ENCODE data around the gene GGA1. TPM values are rescaled to one million over a fixed set of nuclear protein-coding genes. Genes with fewer than 3 reads are reported as not detected.

The GGA1 gene
- total RNA-seq, 3 donors from 2014 or later = 70.4 to 79.0 (median 74.3) TPM

GRCh38 chr22:37618674-37619073 is 10.0 kb downstream of the GGA1 start:
- Histone ChIP-seq H3K4me1 (ENCODE audit: low read depth) (peaks cover 3% of the 10 kb centered on the region), H3K36me3 (ENCODE audit: low read depth) (peaks cover 4% of the 10 kb centered on the region), H3K4me3 (no peak overlapping the region), H3K9me3 (no peaks in the 10 kb centered on the region)
- no peak for ATAC-seq
- no peak for TF ChIP-seq CTCF (IDR thresholded peaks at IDR 0.05)
- intact Hi-C loops (cut with DNase I, micrococcal nuclease) = no loop called here
- no peak for DNase-seq

GRCh38 chr22:37619991-37620390 is 11.4 kb downstream of the GGA1 start:
- DNase-seq = no peak
- no peak overlapping the region for H3K4me3 ChIP-seq
- no peaks in the 10 kb centered on the region for H3K9me3 ChIP-seq
- TF ChIP-seq CTCF (IDR thresholded peaks at IDR 0.05) = no peak
- ATAC-seq = no peak
- intact Hi-C loops (cut with DNase I, micrococcal nuclease) = loop anchor here in 1 of 2 donors (10.0 kb wide), 1 partner anchor 65 kb away; the partner anchor contains the start of gene NOL12
- peaks cover 4% of the 10 kb centered on the region for H3K36me3 ChIP-seq (ENCODE audit: low read depth)
- peaks cover 11% of the 10 kb centered on the region for H3K4me1 ChIP-seq (ENCODE audit: low read depth)

- Histone ChIP-seq H3K4me3 (no peak overlapping the region), H3K9me3 (no peaks in the 10 kb centered on the region), H3K4me1 (ENCODE audit: low read depth) (peaks cover 19% of the 10 kb centered on the region), H3K36me3 (ENCODE audit: low read depth) (peaks cover 4% of the 10 kb centered on the region)
- no peak for TF ChIP-seq CTCF (IDR thresholded peaks at IDR 0.05)
- ATAC-seq = no peak
- DNase-seq = no peak
- intact Hi-C loops (cut with DNase I, micrococcal nuclease) = loop anchor here in 1 of 2 donors (10.0 kb wide), 1 partner anchor 63 kb away; the partner anchor contains the start of gene NOL12
Measured at GRCh38 chr22:37621352-37621860, 12.8 kb downstream of the GGA1 start.

GRCh38 chr22:37623075-37624016 is 14.7 kb downstream of the GGA1 start:
- ATAC-seq = peak; percentile 75
- intact Hi-C loops (cut with DNase I, micrococcal nuclease) = loop anchor here in 1 of 2 donors (10.0 kb wide), 1 partner anchor 61 kb away; the partner anchor contains the start of gene NOL12
- H3K4me3 ChIP-seq = no peak overlapping the region
- peaks cover 37% of the 10 kb centered on the region for H3K4me1 ChIP-seq (ENCODE audit: low read depth)
- peak; percentile 77 for TF ChIP-seq CTCF (IDR thresholded peaks at IDR 0.05)
- no peaks in the 10 kb centered on the region for H3K9me3 ChIP-seq
- peak; percentile 71 to 82 (median 80) for DNase-seq
- H3K36me3 ChIP-seq (ENCODE audit: low read depth) = peaks cover 4% of the 10 kb centered on the region

GRCh38 chr22:37624017-37624365 is 15.4 kb downstream of the GGA1 start:
- intact Hi-C loops (cut with DNase I, micrococcal nuclease) = loop anchor here in 1 of 2 donors (10.0 kb wide), 1 partner anchor 61 kb away; the partner anchor contains the start of gene NOL12
- ATAC-seq (peak; percentile 83), DNase-seq (peak; percentile 81 to 85 (median 84))
- Histone ChIP-seq H3K4me3 (no peak overlapping the region), H3K36me3 (ENCODE audit: low read depth) (peaks cover 4% of the 10 kb centered on the region), H3K9me3 (no peaks in the 10 kb centered on the region), H3K4me1 (ENCODE audit: low read depth) (peaks cover 37% of the 10 kb centered on the region)
- TF ChIP-seq CTCF (IDR thresholded peaks at IDR 0.05) = no peak
